Coronary artery (tissue), 2 donors: ENCODE measurements around the gene PLCH1.

Experiments used
- DNase-seq: peaks from one replicate; pipeline ENCODE4 v3.0.0-alpha.2; 2017; ENCODE audit warnings: low spot score
- H3K27ac ChIP-seq, 2 donors: fragments of 200-600 bp; sonication (generic); one replicate each; pipeline ENCODE4 v1.5.1; 2016 to 2019
- H3K4me3 ChIP-seq: fragments of 200-600 bp; sonication (generic); 2 replicates; pipeline ENCODE4 v1.5.1; 2016; ENCODE audit warnings: mild to moderate bottlenecking, moderate library complexity
- CTCF ChIP-seq: fragments of 200-600 bp; sonication (generic); IDR thresholded peaks from one replicate; pipeline ENCODE4 v1.5.1; 2019; ENCODE audit warnings: antibody characterized with exemption

PLCH1 gene

GRCh38 chr3:155782390-155782953 lies 37.6 kb upstream of the PLCH1 start:
- H3K4me3 ChIP-seq: no peak overlapping the region
- no peak for TF ChIP-seq CTCF
- H3K27ac ChIP-seq: no peak overlapping the region
- no peak for DNase-seq

- no peak overlapping the region for H3K4me3 ChIP-seq
- DNase-seq: no peak
- TF ChIP-seq CTCF: no peak
Observed at GRCh38 chr3:155780291-155780690, 35.4 kb upstream of the PLCH1 start.

GRCh38 chr3:155778462-155778861 lies 33.6 kb upstream of the PLCH1 start:
- no peak for TF ChIP-seq CTCF
- no peak overlapping the region for H3K4me3 ChIP-seq
- no peak overlapping the region for H3K27ac ChIP-seq
- no peak for DNase-seq

More at GRCh38 chr3:155780291-155780690, 35.4 kb upstream of the PLCH1 start:
- H3K27ac ChIP-seq: no peak overlapping the region

- DNase-seq: no peak
- no peak for TF ChIP-seq CTCF
- no peak overlapping the region for H3K4me3 ChIP-seq
- H3K27ac ChIP-seq: no peak overlapping the region
Observed at GRCh38 chr3:155772801-155773200, 27.9 kb upstream of the PLCH1 start.

- TF ChIP-seq CTCF: no peak
- H3K27ac ChIP-seq: no peak overlapping the region
- DNase-seq: no peak
- no peak overlapping the region for H3K4me3 ChIP-seq
Observed at GRCh38 chr3:155771126-155771525, 26.3 kb upstream of the PLCH1 start.

- DNase-seq: no peak
- no peak overlapping the region for H3K4me3 ChIP-seq
- no peak overlapping the region for H3K27ac ChIP-seq
- TF ChIP-seq CTCF: no peak
Observed at GRCh38 chr3:155766206-155766605, 21.3 kb upstream of the PLCH1 start.

GRCh38 chr3:155763870-155764463 lies 19.1 kb upstream of the PLCH1 start:
- DNase-seq: no peak
- H3K27ac ChIP-seq: no peak overlapping the region
- no peak overlapping the region for H3K4me3 ChIP-seq
- TF ChIP-seq CTCF: no peak
